LNCaP clone FGC (cell line): ENCODE measurements around the gene PRXL2C.
"Not testable (repeated sequence)": the region's sequence is repeated elsewhere in the genome, so short reads cannot be mapped to it uniquely, and the experiment has no call there.

Source experiments
- DNase-seq: peaks from one replicate; pipeline ENCODE4 v3.0.0-alpha.2; 2011; ENCODE audit warnings: low read depth
- H3K4me3 ChIP-seq: 2 replicates; pipeline ENCODE4 v1.5.1; 2011; ENCODE audit warnings: mild to moderate bottlenecking, low read depth, low read length, control low read depth
- TF ChIP-seq, protein P1 (sequence below): IDR thresholded peaks from 2 replicates; pipeline ENCODE4 v1.5.1; 2012; ENCODE audit warnings: mild to moderate bottlenecking; ENCODE audit not compliant: control insufficient read depth, insufficient read depth; ENCODE audit errors: extremely low read depth

Gene PRXL2C, protein sequence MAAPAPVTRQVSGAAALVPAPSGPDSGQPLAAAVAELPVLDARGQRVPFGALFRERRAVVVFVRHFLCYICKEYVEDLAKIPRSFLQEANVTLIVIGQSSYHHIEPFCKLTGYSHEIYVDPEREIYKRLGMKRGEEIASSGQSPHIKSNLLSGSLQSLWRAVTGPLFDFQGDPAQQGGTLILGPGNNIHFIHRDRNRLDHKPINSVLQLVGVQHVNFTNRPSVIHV

DNA sequence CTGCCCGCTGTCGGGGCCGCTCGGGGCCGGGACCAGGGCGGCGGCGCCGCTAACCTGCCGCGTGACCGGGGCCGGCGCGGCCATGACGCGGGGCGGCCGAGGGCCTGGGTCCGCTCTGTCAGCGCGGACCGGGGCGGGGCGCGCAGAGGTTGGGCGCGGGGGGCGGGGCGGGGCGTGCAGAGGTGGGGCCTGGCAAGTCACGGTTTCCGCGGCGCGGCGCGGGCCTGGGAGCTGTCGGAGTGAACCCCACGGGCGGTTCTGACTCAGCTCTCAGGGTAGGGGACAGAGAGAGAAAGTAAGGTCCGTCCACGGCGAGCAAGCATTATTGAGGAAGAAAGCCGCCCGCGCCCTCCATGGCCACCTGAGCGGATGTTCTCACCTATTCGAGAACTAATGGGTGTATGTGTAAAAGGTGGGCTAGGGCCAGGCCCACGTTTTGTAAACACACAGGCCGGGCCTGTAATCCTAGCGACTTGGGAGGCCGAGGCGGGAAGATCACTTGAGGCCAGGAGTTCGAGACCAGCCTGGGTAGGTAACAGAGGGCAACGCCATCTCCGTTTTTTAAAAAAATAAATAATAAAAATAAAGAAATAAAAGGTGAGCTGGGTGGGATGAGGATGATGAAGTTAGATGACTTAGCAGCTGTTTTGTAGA is at the start of gene PRXL2C:
PRXL2C (minus strand) TSS at position 120 of the 654 bp plus-strand sequence; CDS start at position 84, 36 bp downstream.
- DNase-seq = no peak
- TF ChIP-seq, protein P1, sequence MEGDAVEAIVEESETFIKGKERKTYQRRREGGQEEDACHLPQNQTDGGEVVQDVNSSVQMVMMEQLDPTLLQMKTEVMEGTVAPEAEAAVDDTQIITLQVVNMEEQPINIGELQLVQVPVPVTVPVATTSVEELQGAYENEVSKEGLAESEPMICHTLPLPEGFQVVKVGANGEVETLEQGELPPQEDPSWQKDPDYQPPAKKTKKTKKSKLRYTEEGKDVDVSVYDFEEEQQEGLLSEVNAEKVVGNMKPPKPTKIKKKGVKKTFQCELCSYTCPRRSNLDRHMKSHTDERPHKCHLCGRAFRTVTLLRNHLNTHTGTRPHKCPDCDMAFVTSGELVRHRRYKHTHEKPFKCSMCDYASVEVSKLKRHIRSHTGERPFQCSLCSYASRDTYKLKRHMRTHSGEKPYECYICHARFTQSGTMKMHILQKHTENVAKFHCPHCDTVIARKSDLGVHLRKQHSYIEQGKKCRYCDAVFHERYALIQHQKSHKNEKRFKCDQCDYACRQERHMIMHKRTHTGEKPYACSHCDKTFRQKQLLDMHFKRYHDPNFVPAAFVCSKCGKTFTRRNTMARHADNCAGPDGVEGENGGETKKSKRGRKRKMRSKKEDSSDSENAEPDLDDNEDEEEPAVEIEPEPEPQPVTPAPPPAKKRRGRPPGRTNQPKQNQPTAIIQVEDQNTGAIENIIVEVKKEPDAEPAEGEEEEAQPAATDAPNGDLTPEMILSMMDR = no peak
- H3K4me3 ChIP-seq = peak within 1 kb of the TSS; percentile 63

DNA sequence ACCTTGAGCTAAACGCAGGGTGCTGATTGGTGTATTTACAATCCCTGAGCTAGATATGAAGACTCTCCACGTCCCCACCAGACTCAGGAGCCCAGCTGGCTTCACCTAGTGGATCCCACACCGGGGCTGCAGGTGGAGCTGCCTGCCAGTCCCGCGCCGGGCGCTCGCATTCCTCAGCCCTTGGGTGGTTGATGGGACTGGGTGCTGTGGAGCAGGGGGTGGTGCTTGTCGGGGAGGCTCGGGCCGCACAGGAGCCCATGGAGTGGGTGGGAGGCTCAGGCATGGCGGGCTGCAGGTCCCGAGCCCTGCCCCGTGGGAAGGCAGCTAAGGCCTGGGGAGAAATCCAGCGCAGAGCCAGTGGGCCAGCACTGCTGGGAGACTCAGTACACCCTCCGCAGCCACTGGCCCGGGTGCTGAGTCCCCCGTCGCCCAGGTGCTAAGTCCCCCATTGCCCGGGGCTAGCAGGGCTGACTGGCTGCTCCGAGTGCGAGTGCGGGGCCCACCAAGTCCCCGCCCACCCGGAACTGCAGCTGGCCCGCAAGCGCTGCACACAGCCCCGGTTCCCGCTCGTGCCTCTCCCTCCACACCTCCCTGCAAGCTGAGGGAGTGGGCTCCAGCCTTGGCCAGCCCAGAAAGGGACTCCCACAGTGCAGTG is 45.7 kb upstream of the PRXL2C start:
- not testable (repeated sequence) for DNase-seq, H3K4me3 ChIP-seq

DNA sequence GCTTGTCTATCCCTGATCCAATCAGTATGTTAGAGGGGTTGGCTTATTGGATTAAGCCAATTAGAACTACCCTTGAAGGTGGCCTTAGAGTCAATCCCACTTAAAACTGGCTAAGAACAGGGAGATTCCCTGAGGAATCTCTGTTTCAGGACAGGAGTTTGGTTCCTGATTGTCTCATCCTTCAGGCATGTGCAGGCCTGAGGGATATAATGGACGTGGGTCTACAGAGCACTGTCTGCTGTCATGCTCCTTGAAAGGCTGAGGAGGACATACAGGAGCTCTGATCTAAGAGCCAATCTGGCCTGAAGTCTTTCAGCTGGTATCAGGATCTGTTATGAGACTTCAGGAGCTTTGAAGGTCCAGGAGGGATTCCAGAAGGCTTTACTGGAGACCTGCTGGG is 36.2 kb upstream of the PRXL2C start:
- no peak for DNase-seq
- TF ChIP-seq, protein P1 = no peak
- H3K4me3 ChIP-seq = no peak overlapping the region

DNA sequence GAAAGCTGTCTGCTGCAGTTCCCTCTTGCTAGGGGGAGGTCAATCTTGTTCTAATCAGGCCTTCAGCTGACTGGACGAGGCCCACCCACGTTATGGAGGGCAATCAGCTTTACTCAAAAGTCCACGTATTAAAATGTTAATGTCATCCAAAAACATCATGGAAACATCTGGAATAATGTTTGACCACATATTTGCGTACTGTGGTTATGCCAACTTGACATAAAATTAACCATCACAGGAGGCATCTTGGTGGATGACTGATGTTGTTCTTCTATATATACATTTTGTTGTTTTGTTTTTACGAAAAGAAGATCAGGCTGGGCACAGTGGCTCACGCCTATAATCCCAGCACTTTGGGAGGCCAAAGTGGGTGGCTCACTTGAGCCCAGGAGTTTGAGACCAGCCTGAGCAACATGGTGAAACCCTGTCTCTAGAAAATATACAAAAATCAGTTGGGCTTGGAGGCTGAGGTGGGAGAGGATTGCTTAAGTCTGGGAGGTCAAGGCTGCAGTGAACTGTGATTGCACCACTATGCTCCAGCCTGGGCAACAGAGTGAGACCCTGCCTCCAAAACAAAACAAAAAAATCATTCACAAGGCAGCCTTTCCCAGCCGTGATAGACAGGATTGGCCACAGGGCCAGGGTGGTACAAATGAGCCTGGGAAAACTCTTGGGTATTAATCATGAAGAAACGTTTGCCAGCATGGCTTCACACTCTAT is 33.8 kb upstream of the PRXL2C start:
- no peak overlapping the region for H3K4me3 ChIP-seq
- DNase-seq = no peak
- TF ChIP-seq, protein P1 = no peak

DNA sequence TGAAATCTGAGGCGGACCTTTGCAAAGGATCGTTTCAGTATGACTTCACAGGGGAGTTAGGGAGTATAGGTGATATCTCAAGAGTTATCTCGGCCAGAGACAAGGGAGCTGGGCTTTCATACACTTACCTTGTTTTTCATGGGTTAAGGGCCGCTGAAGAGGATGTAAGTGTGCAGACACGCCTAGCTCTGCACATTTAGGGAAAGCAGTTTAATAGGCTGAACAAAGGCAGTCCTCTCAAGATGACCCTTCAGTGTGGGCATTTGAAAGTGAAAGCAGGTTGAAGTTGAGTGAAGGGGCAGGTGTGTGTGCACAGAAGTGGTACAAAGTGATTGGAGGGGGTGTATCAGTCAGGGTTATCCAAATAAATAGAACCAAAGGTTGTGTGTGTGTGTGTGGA is 33.1 kb upstream of the PRXL2C start:
- TF ChIP-seq, protein P1 = no peak
- DNase-seq = no peak

DNA sequence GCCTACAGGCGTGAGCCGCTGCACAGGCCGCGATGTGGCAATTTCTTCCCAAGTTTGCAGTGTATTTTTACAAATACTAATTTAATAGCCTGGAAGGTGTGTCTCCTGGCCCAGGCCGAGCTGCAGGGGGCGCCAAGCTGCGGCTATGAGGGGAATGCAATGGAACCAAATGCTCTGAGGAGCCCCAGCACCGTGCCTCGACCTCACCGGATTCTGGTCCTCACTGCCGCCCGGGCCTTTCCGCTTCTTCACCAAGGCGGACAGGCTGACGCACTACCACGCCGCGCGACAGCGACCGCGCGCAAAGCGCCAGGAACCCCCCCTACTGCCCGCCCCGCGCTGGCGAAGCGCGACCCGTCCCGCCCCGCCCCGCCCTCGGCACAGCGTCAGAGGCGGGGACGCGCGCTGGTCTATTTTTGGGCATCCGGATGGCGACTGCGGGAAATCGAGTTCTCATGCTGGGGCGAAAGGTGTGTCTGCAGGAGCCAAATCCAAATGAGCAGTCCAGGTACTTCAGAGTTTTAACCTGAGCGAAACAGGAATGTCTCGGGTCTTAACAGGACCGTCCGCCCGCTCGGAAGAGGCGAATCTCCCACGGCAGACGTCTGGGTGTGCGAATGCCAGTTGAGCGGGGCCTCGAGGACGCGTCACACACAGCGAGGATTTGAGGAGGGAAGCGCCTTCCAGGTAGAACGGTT is 31.7 kb upstream of the PRXL2C start:
- TF ChIP-seq, protein P1 = no peak
- DNase-seq = no peak
- peak overlapping the region; percentile 40 for H3K4me3 ChIP-seq

More for the DNA sequence above, 33.1 kb upstream of the PRXL2C start:
- H3K4me3 ChIP-seq = no peak overlapping the region
